ENCODE data around the gene CHPF2.

- TF ChIP-seq CTCF (IDR thresholded peaks at IDR 0.05) (no peak), POLR2AphosphoS5 (IDR thresholded peaks at IDR 0.05) (no peak)
Observed at GRCh38 chr7:151281686-151282085, 49.4 kb downstream of the CHPF2 start.

All from prostate gland (tissue), 2 donors.